ENCODE data around the gene ARMC9. TPM values are rescaled to one million over a fixed set of nuclear protein-coding genes. Genes with fewer than 3 reads are reported as not detected.

ARMC9 gene
- total RNA-seq, 2 experiments from 2014 or later, result 0.50 to 0.55 TPM

- Mint-ChIP-seq H3K27me3 (peaks cover 22% of the 10 kb centered on the region), H3K9me3 (no peaks in the 10 kb centered on the region), H3K36me3 (ENCODE audit: low read depth) (no peaks in the 10 kb centered on the region), H3K4me3 (no peak overlapping the region), H3K27ac (no peak overlapping the region), H3K4me1 (no peaks in the 10 kb centered on the region)
- ChIA-PET CTCF (interaction anchor here (0.6 kb wide), 1 partner anchor 140 kb away, joined by 5 read pairs; no protein-coding TSS in a partner anchor), POLR2A (no interaction called here)
- DNase-seq, result no peak
Observed at GRCh38 chr2:231308631-231309428, 110.4 kb downstream of the ARMC9 start.

- H3K27me3 Mint-ChIP-seq, result peaks cover 8% of the 10 kb centered on the region
- DNase-seq, result no peak
- no peak overlapping the region for H3K27ac Mint-ChIP-seq
- ChIA-PET POLR2A (interaction anchor here (0.7 kb wide), 1 partner anchor 8 kb away, joined by 3 read pairs; no protein-coding TSS in a partner anchor), CTCF (interaction anchor here (0.7 kb wide), 1 partner anchor 500 kb away, joined by 3 read pairs; no protein-coding TSS in a partner anchor)
- no peaks in the 10 kb centered on the region for H3K4me1 Mint-ChIP-seq
- H3K9me3 Mint-ChIP-seq, result no peaks in the 10 kb centered on the region
- H3K36me3 Mint-ChIP-seq (ENCODE audit: low read depth), result no peaks in the 10 kb centered on the region
- no peak overlapping the region for H3K4me3 Mint-ChIP-seq
Observed at GRCh38 chr2:231312066-231312465, 113.6 kb downstream of the ARMC9 start.

DNA sequence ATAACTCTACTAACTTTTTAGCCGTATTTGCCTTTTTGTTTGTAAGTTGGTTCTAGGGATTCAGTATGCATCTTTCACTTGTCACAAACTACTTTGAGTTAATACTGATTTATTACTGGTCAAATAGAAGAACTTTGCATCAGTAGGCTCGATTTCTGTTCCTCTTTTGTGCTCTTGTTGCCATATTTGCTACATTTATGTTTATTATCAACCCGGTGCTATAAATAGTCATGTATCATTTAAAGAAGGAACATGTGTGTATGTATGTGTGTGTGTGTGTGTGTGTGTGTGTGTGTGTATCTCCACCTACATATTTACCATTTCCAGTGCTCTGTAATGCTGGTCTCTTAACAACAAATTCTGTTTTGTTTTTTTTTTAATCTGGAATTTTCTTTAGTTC is 117.5 kb downstream of the ARMC9 start:
- no peak for DNase-seq
- Mint-ChIP-seq H3K27me3 (peaks cover 23% of the 10 kb centered on the region), H3K27ac (no peak overlapping the region), H3K4me1 (no peaks in the 10 kb centered on the region), H3K9me3 (peaks cover 3% of the 10 kb centered on the region), H3K36me3 (ENCODE audit: low read depth) (no peaks in the 10 kb centered on the region), H3K4me3 (no peak overlapping the region)
- ChIA-PET CTCF (no interaction called here), POLR2A (no interaction called here)

GRCh38 chr2:231317579-231317978 is 119.1 kb downstream of the ARMC9 start:
- peaks cover 3% of the 10 kb centered on the region for H3K9me3 Mint-ChIP-seq
- ChIA-PET POLR2A (no interaction called here), CTCF (interaction anchor here (1.1 kb wide), 1 partner anchor 44 kb away, joined by 3 read pairs; no protein-coding TSS in a partner anchor)
- no peak overlapping the region for H3K4me3 Mint-ChIP-seq
- H3K4me1 Mint-ChIP-seq, result peaks cover 3% of the 10 kb centered on the region
- no peaks in the 10 kb centered on the region for H3K36me3 Mint-ChIP-seq (ENCODE audit: low read depth)
- DNase-seq, result no peak
- no peak overlapping the region for H3K27ac Mint-ChIP-seq
- H3K27me3 Mint-ChIP-seq, result peaks cover 36% of the 10 kb centered on the region

- CTCF ChIA-PET, result no interaction called here
Observed at GRCh38 chr2:231318436-231318835, 120.0 kb downstream of the ARMC9 start.

GRCh38 chr2:231318954-231319353 is 120.5 kb downstream of the ARMC9 start:
- no peak for DNase-seq
- Mint-ChIP-seq H3K27ac (no peak overlapping the region), H3K4me3 (no peak overlapping the region), H3K9me3 (peaks cover 3% of the 10 kb centered on the region), H3K27me3 (peaks cover 44% of the 10 kb centered on the region), H3K36me3 (ENCODE audit: low read depth) (no peaks in the 10 kb centered on the region), H3K4me1 (peaks cover 3% of the 10 kb centered on the region)
- ChIA-PET POLR2A (no interaction called here), CTCF (no interaction called here)

More at GRCh38 chr2:231318436-231318835, 120.0 kb downstream of the ARMC9 start:
- POLR2A ChIA-PET, result no interaction called here
- H3K4me1 Mint-ChIP-seq, result peaks cover 3% of the 10 kb centered on the region
- no peak for DNase-seq
- no peak overlapping the region for H3K27ac Mint-ChIP-seq
- H3K4me3 Mint-ChIP-seq, result no peak overlapping the region
- no peaks in the 10 kb centered on the region for H3K36me3 Mint-ChIP-seq (ENCODE audit: low read depth)
- peaks cover 43% of the 10 kb centered on the region for H3K27me3 Mint-ChIP-seq
- peaks cover 3% of the 10 kb centered on the region for H3K9me3 Mint-ChIP-seq

GRCh38 chr2:231319867-231320266 is 121.4 kb downstream of the ARMC9 start:
- Mint-ChIP-seq H3K4me3 (no peak overlapping the region), H3K36me3 (ENCODE audit: low read depth) (no peaks in the 10 kb centered on the region), H3K27ac (no peak overlapping the region), H3K27me3 (peaks cover 44% of the 10 kb centered on the region), H3K9me3 (peaks cover 3% of the 10 kb centered on the region), H3K4me1 (peaks cover 3% of the 10 kb centered on the region)
- ChIA-PET CTCF (interaction anchor here (1.0 kb wide), 1 partner anchor 93 kb away, joined by 4 read pairs; no protein-coding TSS in a partner anchor), POLR2A (no interaction called here)
- DNase-seq, result no peak

GRCh38 chr2:231321021-231321420 is 122.6 kb downstream of the ARMC9 start:
- Mint-ChIP-seq H3K4me3 (no peak overlapping the region), H3K36me3 (ENCODE audit: low read depth) (no peaks in the 10 kb centered on the region), H3K27me3 (peaks cover 44% of the 10 kb centered on the region), H3K4me1 (peaks cover 3% of the 10 kb centered on the region), H3K9me3 (peaks cover 3% of the 10 kb centered on the region), H3K27ac (no peak overlapping the region)
- DNase-seq, result no peak
- ChIA-PET CTCF (interaction anchor here (0.5 to 1.0 kb wide), 2 partner anchors 72 to 95 kb away, joined by 4 to 5 read pairs; no protein-coding TSS in a partner anchor), POLR2A (no interaction called here)

GRCh38 chr2:231321556-231322334 is 123.3 kb downstream of the ARMC9 start:
- peaks cover 3% of the 10 kb centered on the region for H3K4me1 Mint-ChIP-seq
- peaks cover 3% of the 10 kb centered on the region for H3K9me3 Mint-ChIP-seq
- H3K36me3 Mint-ChIP-seq (ENCODE audit: low read depth), result no peaks in the 10 kb centered on the region
- ChIA-PET POLR2A (interaction anchor here (1.6 kb wide), 1 partner anchor 16 kb away, joined by 3 read pairs; no protein-coding TSS in a partner anchor), CTCF (no interaction called here)
- H3K27me3 Mint-ChIP-seq, result peaks cover 44% of the 10 kb centered on the region
- H3K27ac Mint-ChIP-seq, result no peak overlapping the region
- DNase-seq, result no peak
- H3K4me3 Mint-ChIP-seq, result no peak overlapping the region

DNA sequence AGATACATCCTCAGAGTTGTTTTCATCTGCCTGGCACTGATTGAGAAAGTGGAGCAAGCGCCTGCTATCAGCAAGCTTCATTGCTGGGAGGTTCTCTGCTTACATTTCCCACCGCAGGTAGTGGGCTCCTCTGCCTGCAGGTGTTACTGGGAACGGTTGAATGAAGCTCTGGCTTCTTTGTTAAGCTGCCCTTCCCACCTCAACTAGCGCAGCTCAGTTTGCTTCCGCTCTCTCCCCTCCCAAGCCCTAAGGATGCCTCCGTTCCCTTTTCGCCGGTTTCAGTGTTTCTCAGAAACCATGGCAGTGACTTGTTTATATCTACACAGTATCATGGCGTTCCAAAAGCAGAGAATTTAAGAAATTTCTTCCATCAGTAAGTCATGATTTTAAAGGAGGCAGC is 124.9 kb downstream of the ARMC9 start:
- ChIA-PET CTCF (no interaction called here), POLR2A (no interaction called here)
- no peaks in the 10 kb centered on the region for H3K9me3 Mint-ChIP-seq
- no peak overlapping the region for H3K4me3 Mint-ChIP-seq
- peaks cover 43% of the 10 kb centered on the region for H3K27me3 Mint-ChIP-seq
- H3K36me3 Mint-ChIP-seq (ENCODE audit: low read depth), result no peaks in the 10 kb centered on the region
- no peak overlapping the region for H3K27ac Mint-ChIP-seq
- peaks cover 3% of the 10 kb centered on the region for H3K4me1 Mint-ChIP-seq
- no peak for DNase-seq

DNA sequence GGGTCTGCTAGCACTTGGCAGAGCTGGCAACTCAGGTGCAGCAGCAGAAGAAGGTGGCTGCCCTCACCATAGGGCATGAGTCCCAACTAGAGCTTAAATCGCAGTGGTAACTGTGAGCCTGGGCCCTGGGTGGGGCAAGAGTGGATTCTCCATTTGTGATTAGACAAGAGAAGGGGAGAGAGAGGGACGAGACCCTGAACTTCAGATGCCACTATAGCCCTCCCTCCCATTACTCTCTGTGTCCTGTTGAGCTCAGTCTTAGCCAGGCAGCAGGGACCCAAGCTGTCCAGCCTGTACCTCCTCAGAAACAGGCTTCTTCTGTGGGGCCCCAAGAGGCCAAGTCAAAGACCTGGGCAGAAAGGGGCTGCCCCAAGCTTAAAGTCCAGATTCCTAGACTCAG is 127.4 kb downstream of the ARMC9 start:
- ChIA-PET CTCF (no interaction called here), POLR2A (no interaction called here)
- no peaks in the 10 kb centered on the region for H3K9me3 Mint-ChIP-seq
- peaks cover 25% of the 10 kb centered on the region for H3K27me3 Mint-ChIP-seq
- H3K4me1 Mint-ChIP-seq, result peaks cover 3% of the 10 kb centered on the region
- no peak overlapping the region for H3K4me3 Mint-ChIP-seq
- no peaks in the 10 kb centered on the region for H3K36me3 Mint-ChIP-seq (ENCODE audit: low read depth)
- DNase-seq, result no peak
- no peak overlapping the region for H3K27ac Mint-ChIP-seq

DNA sequence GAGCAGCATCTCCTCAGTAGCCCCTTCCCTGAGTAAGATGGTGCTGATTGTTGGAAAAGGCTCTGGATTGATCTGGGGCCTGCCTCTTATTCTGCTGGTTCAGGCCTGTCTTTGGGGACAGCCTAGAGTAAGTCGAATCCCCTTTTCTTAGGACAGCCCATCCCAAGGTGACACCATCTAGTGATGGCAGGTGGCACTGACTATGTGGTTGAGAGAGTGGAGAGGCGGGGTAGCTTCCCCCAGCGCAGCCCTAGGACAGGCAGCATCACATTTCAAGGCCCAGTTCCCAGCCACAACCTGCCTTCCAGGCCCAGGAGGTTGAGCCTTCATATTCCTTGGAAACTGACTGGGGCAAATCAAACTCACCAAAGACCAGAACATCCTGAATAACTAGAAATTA is 128.0 kb downstream of the ARMC9 start:
- DNase-seq, result no peak
- Mint-ChIP-seq H3K36me3 (ENCODE audit: low read depth) (no peaks in the 10 kb centered on the region), H3K27me3 (peaks cover 22% of the 10 kb centered on the region), H3K4me3 (no peak overlapping the region), H3K27ac (no peak overlapping the region), H3K4me1 (peaks cover 3% of the 10 kb centered on the region), H3K9me3 (no peaks in the 10 kb centered on the region)
- POLR2A ChIA-PET, result no interaction called here
- CTCF ChIA-PET, result interaction anchor here (0.6 kb wide), 1 partner anchor 10 kb away, joined by 3 read pairs; no protein-coding TSS in a partner anchor

DNA sequence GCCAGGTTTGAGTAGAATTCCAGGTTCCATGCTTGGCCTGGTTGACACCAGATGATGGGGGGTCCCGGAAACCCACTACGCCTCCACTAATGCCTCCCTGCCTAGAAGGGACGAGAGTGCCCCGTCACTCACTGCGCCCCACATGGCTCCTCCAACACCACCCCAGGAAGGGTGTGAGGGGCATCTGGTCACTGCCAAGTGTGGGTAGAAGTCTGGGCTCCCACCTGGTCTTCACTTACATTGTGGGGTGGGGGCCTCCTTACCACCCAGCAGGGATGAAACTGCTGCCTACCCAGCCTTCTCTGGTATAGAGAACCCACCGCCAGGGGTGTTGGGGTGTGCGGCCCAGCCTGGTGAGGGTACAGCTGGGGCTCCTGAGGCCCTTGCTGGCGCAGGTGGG is 131.9 kb downstream of the ARMC9 start:
- no peaks in the 10 kb centered on the region for H3K9me3 Mint-ChIP-seq
- ChIA-PET CTCF (no interaction called here), POLR2A (no interaction called here)
- no peak overlapping the region for H3K4me3 Mint-ChIP-seq
- no peaks in the 10 kb centered on the region for H3K36me3 Mint-ChIP-seq (ENCODE audit: low read depth)
- no peak overlapping the region for H3K27ac Mint-ChIP-seq
- H3K4me1 Mint-ChIP-seq, result no peaks in the 10 kb centered on the region
- peaks cover 4% of the 10 kb centered on the region for H3K27me3 Mint-ChIP-seq
- no peak for DNase-seq

All from activated CD4-positive, alpha-beta memory T cell treated with anti-CD3 and anti-CD28 coated beads, Interleukin-2, amount 10 ng/mL, durations not matched to agents 7 days and 5 days (primary cell).